Ovary (tissue), 3 donors: ENCODE data around the gene ALPK3.

Experiments used
- CTCF ChIP-seq, 3 donors: fragments of 450-650 bp in 2 of 3; fragments of 200-600 bp in 1 of 3; IDR thresholded peaks; one replicate each; pipeline versions ENCODE4 v1.5.1 to v1.8.0; 2016 to 2022; ENCODE audit warnings: antibody characterized with exemption in 3 of 3, mild to moderate bottlenecking in 1 of 3
- EP300 ChIP-seq: sonication (generic); formaldehyde crosslinking; IDR thresholded peaks from one replicate; pipeline ENCODE4 v1.6.1; 2017; ENCODE audit warnings: antibody characterized with exemption
- POLR2A ChIP-seq: fragments of 450-650 bp; IDR thresholded peaks from one replicate; pipeline ENCODE4 v1.6.1; 2017; ENCODE audit warnings: antibody characterized with exemption, mild to moderate bottlenecking, moderate library complexity
- donor health status: DM: no; HTN: no; CAD: no.

DNA sequence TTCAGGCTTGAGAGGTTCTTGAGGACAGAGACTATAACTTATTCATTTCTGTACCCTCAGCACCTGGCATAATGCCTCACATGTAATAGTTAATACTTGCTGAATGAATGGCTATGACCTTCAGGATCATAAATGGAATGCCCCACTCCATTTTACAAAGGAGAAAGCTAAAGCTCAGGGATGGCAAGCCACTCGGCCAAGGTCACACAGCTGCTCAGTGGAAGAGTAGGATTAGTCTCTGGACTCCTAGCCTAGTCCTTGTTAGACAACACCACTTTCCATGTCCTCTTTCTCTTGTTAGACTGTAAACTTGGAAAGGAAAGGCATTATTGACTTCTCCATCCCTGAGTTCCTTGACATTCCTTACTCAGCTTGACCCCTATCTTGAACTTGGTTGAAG is 3.2 kb upstream of the ALPK3 start:
- TF ChIP-seq CTCF (IDR thresholded peaks at IDR 0.05) (no peak), POLR2A (no peak), EP300 (no peak)
